ENCODE results near the gene RAPGEF4. TPM values are rescaled to one million over a fixed set of nuclear protein-coding genes. Genes with fewer than 3 reads are reported as not detected.
A peak's percentile ranks its signal among the peaks of the same experiment; 100 is the strongest.

RAPGEF4 gene
- total and polyA plus RNA-seq, 2 of the 13 experiments (the other 11 are each of a cell fraction or from before 2014, with no cell fraction given): 0.78 to 0.91 TPM

- TF ChIP-seq E2F2 (CRISPR knock-in tag; IDR thresholded peaks at IDR 0.05; ENCODE audit: borderline replicate concordance) (no peak), ZBTB7B (CRISPR knock-in tag; IDR thresholded peaks at IDR 0.05) (0 out of 2 replicates have a peak, but pooled peaks have one; percentile 18), SIX4 (CRISPR knock-in tag; IDR thresholded peaks at IDR 0.05) (no peak), ZNF747 (CRISPR knock-in tag; IDR thresholded peaks at IDR 0.05; ENCODE audit: borderline replicate concordance) (no peak), RNF2 (conservative IDR thresholded peaks at IDR 0.05; ENCODE audit: low read depth) (0 out of 2 replicates have a peak, but pooled peaks have one; percentile 16), NR3C1 (CRISPR knock-in tag; IDR thresholded peaks at IDR 0.05) (no peak), ZNF235 (CRISPR knock-in tag; IDR thresholded peaks at IDR 0.05; ENCODE audit: borderline replicate concordance) (no peak), UBTF (CRISPR knock-in tag; IDR thresholded peaks at IDR 0.05) (no peak), MAX (IDR thresholded peaks at IDR 0.05) (no peak), BCLAF1 (IDR thresholded peaks at IDR 0.05) (no peak), LBX2 (CRISPR knock-in tag; IDR thresholded peaks at IDR 0.05; ENCODE audit: borderline replicate concordance) (no peak), ZNF367 (CRISPR knock-in tag; IDR thresholded peaks at IDR 0.05; ENCODE audit: borderline replicate concordance) (no peak), ZNF800 (CRISPR knock-in tag; IDR thresholded peaks at IDR 0.05) (0 out of 2 replicates have a peak, but pooled peaks have one; percentile 61), ZNF513 (CRISPR knock-in tag; conservative IDR thresholded peaks at IDR 0.05) (0 out of 2 replicates have a peak, but pooled peaks have one; percentile 27), ZNF792 (CRISPR knock-in tag; IDR thresholded peaks at IDR 0.05) (no peak), KLF13 (CRISPR knock-in tag; IDR thresholded peaks at IDR 0.05) (no peak), ZNF891 (CRISPR knock-in tag; IDR thresholded peaks at IDR 0.05) (0 out of 2 replicates have a peak, but pooled peaks have one; percentile 8)
Measured at GRCh38 chr2:173075056-173075780, 339.6 kb downstream of the RAPGEF4 start (continued).

All from HepG2 (cell line).